GM19099 (cell line): ENCODE measurements around the gene GALNT2.

Source experiments
- POLR2A ChIP-seq: IDR thresholded peaks from 3 replicates; pipeline ENCODE4 v1.6.1; 2011; ENCODE audit warnings: low read depth; ENCODE audit not compliant: insufficient read length; ENCODE audit errors: extremely low read depth

Gene GALNT2

DNA sequence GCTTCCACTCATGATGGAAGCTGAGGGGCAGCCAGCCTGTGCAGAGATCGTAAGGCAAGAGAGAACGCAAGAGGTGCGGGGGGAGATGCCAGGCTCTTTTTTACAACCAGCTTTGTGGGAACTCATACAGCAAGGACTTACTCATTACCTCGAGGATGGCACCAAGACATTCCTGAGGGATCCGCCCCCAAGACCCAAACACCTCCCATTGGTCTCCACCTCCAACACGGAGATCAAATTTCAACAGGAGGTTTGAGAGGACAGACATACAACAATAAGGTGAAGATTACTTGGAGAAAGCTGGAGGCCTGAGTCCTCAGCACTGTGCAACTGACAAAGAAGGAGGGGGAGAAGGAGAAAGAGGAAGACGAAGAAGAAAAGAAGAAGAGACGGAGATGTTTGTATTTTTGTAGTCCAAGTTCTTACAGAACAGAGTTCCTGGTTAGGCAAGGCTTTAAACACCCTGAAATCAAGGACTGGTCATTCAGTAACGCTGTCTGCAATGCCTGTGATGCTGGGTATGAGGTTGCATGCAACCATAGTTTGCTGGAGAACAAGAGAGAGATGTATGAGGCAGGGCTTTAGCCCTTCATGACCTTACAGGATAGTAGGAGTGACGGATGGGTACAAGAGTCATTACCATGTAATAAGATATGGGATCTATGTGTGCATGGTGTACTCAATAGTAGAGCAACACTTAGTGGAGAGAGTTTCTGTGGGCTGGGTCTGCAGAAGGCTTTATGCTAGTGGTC, 19.7 kb upstream of the GALNT2 start:
- TF ChIP-seq POLR2A: no peak

DNA sequence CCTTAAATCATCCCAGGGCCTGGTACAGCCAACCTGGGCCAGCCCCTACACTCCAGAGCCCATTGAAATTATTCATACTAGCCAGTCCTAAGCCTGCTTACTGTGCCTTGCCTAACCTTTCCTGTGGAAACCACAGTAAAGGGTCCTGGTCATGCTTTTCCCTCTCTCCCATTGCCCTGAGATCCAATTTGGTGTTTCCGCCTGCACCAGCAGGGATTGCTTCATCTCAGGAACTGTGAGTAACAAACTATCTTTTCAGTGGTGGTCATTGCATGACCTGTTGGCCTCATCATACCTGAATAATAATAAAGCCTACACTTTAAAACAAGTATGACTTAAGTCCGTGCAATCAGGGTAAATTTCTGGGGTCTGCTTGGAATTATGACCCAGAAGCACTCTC, 18.7 kb upstream of the GALNT2 start:
- no peak for TF ChIP-seq POLR2A

DNA sequence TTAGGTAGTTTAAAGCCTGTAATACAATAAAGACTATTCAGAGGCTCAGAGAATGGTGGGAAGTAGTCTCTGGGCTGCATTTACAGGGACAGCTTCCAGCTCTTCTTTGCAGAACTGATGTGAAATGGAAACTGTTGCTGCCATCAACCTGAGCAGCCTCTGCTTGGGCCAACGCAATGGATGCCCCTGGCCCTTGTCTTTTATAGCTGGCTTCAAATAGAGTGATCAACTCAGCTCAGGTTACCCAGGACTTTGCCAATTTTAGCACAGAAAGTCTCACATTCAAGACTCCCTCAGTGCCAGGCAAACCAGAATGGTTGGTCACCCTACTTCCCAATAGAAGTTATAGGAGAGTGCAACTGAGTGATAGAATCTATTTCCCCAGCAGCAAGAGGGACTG, 18.1 kb upstream of the GALNT2 start:
- no peak for TF ChIP-seq POLR2A

- no peak for TF ChIP-seq POLR2A
Observed at GRCh38 chr1:230049731-230050130, 17.3 kb upstream of the GALNT2 start.

DNA sequence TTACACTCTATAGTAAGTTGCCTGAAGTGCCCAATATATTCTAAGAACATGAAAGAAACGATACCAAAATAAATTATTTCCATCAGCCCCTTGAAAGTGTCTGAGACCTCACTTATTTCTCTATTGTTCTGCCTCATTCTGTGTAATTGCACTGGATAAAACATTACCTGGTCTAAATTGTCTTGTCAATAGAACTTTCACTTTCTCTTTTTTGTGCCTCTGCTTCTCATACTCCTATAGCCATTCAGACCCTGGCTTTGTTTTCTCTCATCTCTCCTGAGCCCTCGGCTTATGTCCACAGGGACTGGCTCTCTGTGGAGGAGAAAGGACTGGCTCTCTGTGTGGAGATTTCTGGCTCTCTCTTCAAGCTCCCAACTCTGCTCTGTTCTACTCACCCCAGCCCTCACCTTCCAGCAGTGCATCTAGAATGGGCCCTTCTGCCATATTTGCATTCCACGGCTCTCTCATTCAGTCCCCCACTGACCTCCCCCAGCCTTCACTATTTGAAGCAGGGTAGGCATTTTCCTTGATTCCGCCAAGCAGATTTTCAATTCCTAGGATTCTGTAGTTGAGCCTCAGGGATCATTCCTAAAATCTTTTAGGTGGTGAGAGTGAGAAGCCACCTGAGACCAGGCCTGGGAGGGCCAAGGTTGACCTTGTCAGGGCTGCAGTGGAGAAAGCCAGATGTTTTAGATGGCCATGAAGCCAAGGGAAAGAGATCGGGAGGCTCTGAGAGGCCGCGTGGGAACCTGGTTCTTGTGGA, 15.9 kb upstream of the GALNT2 start:
- no peak for TF ChIP-seq POLR2A

GRCh38 chr1:230052018-230052417, 15.0 kb upstream of the GALNT2 start:
- TF ChIP-seq POLR2A: no peak

GRCh38 chr1:230052665-230053064, 14.4 kb upstream of the GALNT2 start:
- TF ChIP-seq POLR2A: no peak

GRCh38 chr1:230054092-230054749, 12.8 kb upstream of the GALNT2 start:
- TF ChIP-seq POLR2A: no peak

DNA sequence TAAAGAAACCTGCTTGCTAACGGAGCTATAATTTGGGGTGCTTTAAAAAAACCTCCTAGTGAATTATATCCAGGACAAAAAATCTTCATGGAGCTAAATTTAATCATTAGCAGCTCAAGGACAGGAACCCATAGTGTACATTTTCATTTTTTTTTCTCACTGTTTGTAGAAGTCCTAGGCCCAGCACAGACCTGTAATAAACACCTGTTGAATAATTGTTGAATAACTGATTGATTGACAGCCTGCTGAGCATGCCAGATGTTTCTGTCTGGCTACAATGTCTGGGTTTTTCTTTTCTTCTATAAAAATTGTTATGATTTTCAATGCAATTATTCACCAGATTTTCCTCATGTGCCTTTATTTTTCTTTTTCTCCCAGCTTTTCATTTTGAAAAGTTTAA, 10.9 kb upstream of the GALNT2 start:
- TF ChIP-seq POLR2A: no peak

- TF ChIP-seq POLR2A: no peak
Observed at GRCh38 chr1:230057100-230057499, 9.9 kb upstream of the GALNT2 start.

GRCh38 chr1:230057681-230058565, 9.1 kb upstream of the GALNT2 start:
- no peak for TF ChIP-seq POLR2A

DNA sequence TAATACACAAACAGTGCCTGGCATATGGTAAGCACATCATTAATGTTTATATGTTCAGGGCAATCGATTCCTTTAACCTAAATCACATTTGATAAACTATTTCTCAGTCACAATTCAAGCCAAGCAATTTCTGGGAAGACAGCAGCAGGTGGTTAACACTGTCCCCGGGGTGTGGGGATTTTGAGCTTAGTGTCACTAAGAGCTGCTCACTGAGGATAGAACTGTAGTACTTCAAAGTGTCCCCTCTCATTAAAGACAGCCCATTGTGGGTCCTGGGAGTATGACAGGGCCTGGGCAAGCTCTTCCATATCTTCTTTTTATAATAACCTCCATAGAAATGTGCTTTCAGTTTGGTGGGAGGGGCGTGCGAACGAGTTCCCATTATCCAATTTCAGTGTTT, 8.4 kb upstream of the GALNT2 start:
- TF ChIP-seq POLR2A: no peak

DNA sequence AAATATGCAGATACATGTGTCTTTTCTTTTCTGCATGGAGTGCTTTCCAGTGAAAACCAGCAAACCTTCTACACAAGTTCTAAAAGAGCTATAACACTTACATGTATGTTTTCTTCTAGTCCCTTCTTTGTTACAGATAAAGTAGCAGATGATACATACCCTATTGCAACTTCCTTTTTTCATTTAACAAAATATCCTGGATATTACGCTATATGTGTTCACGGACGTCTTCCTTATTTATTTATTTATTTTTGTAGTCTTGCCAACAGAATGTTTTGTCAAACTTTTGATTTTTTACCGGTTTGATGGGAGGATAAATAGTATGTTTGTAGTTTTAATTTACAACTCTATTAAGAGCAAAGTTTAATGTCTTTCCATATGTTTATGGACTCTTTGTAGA, 5.2 kb upstream of the GALNT2 start:
- no peak for TF ChIP-seq POLR2A

DNA sequence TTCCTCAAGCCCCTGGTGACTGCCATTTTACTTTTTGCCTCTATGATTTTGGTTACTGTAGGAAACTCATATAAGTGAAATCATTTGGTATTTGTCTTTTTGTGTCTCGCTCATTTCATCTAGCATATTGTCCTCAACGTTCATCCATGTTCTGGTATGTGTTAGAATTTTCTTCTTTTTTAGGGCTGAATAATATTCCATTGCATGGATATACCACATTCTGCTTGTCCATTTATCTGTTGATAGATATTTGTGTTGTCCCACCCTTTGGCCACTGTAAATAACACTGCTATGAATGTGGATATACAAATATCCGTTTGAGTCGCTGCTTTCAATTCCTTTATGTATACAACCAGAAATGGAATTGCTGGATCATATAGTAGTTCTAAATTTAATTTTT, 4.5 kb upstream of the GALNT2 start:
- TF ChIP-seq POLR2A: no peak

GRCh38 chr1:230064283-230064682, 2.8 kb upstream of the GALNT2 start:
- no peak for TF ChIP-seq POLR2A
